Activated T-cell treated with anti-CD3 and anti-CD28 coated beads for 4 hours (primary cell): ENCODE results near the gene SPEM3.
"Not testable (repeated sequence)": the region's sequence is repeated elsewhere in the genome, so short reads cannot be mapped to it uniquely, and the experiment has no call there.

Experiments used
- DNase-seq: peaks from one replicate; pipeline ENCODE4 v3.0.0-alpha.2; 2020

Gene SPEM3

DNA sequence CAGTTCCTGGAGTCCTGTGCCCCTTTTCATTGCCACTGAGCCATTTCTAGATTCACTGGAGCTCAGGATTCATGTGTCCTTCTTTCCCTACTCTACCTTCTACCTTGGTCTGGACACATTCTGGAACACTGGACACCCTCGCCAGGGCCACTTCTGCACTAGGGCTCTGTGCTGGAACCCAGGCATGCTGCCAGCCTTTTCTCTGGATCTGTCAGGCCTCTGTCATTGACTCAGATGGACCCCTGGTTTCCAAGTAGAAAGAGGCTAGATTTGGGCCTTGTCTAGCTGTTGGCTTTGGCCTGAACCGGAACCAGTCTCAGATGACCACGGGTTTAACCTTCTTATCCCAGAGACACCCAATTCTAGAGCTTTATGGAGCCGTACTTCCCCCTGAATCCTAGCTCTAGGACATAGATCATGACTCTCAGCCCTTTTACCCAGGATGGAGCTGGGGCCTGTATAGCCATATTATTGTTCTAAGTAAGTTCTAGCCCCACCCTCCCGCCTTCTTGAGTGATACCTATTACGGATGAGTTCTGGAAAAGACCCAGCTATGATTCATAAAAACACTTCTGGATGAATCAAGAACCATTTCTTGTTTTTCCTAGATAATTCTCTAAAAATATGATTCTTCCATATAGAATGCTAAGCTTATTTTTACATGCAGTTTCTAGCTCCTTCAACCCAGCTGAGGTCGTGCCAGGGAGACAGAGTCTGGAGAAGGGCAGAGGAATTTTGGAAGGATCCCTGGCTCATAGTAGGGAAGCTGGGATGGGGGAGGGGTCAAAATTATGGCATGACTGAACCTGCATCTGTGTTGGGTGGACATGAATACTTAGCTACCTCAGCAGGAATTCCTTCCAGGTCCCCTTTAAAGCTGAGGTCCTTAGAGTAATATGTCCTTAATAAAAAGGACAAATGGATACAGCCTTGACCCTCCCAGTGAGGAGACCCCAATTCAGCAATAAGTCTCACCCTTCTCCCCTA is 15.1 kb downstream of the SPEM3 start:
- no peak for DNase-seq

- no peak for DNase-seq
Observed at GRCh38 chr17:7444682-7445618, 16.3 kb downstream of the SPEM3 start, which contains the start of gene CHRNB1. CHRNB1 (plus strand) TSS chr17:7445061; CDS start chr17:7445128, 67 bp downstream.

- DNase-seq: no peak
Observed at GRCh38 chr17:7445619-7445968, 16.9 kb downstream of the SPEM3 start.

- DNase-seq: no peak
Observed at GRCh38 chr17:7448461-7448860, 19.8 kb downstream of the SPEM3 start.

DNA sequence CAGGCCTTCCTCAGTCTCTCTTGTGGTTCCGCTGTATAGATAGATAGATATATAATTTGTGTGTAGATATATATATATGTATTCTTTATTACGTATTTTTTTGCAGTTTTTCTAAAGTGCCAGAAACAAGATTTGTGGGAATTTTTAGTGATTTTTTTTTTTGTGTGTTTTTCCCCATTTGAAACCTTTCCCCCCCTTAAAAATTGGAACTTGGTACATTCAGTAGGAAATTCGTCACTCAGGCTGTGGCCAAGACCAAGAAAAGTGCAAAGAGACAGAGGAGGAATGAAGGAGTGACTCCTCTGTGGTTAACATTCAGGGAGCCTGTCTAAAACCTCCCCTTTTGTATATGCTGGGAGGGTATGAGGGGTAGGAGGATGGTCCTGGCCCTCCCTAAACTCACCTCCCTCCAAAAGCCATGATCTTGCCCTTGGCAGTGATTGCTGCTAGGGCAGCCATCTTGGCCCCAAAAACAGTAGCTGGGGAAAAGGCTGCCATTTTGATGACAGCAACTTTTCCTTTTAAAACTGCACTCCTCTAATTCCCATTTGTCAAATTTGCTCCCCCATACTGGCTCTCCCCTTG is 31.4 kb downstream of the SPEM3 start:
- no peak for DNase-seq

- no peak for DNase-seq
Observed at GRCh38 chr17:7460850-7461660, 32.4 kb downstream of the SPEM3 start.

DNA sequence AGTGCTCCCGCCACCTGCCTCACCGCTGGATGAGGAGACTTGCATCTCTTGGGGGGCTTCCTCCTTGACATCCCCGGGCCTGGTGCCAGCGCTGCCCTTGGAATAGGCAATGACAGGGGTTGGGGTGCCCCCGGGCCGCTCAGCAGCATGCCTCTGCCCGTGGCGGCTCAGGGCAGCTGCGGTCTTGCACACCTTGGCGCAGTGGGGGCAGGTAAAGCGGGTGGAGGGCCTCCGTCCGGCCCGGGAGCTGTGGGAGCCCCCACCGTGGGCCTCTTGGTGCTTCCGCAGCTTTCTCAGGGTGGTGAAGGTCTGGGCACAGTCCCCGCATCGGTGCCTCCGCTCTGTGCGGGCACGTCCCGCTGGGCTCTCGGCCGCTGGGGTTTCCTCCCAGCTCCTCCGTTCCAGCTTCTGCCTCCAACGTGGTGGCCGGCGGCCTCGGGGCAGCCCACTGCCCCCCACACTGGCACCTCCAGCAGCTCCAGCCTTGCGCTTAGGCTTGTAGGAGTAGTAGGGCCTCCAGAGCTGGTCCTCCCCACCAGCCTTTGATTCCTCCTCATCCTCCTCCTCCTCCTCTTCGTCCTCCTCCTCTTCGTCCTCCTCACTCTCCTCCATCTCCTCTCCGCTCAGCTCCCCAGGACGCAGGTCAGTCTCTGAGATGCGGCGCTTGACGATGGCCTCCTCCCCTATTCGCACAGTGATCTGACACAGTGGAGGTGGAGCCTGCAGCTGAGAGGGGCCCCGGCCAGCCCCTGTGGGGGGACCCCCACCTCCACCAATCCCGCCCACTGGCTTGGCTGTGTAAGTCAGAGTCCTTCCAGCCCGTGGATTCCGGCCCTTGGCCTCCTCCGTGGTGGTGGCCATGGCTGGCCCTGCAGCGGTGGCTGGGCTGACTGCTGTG is 34.1 kb downstream of the SPEM3 start:
- no peak for DNase-seq

GRCh38 chr17:7463372-7463846 is 34.8 kb downstream of the SPEM3 start:
- DNase-seq: no peak

DNA sequence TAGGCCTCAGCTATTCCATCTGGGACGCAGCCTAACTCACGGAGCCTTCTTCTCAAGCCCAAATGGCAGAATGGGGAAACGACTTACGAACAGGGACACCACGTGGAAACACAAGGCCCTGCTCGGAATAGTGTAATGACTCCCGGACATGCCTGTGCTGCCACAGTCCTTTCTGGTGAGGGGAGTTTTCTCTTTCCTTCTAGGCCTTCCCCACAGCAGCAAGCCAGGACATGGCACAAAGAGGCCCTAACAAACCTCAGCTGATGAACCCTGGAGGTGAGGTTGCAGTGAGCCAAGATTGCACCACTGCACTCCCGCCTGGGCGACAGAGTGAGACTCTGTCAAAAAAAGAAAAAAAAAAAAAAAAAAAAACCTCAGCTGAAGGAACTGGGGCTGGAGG is 35.4 kb downstream of the SPEM3 start:
- no peak for DNase-seq

- no peak for DNase-seq
Observed at GRCh38 chr17:7465597-7466275, 37.1 kb downstream of the SPEM3 start.

DNA sequence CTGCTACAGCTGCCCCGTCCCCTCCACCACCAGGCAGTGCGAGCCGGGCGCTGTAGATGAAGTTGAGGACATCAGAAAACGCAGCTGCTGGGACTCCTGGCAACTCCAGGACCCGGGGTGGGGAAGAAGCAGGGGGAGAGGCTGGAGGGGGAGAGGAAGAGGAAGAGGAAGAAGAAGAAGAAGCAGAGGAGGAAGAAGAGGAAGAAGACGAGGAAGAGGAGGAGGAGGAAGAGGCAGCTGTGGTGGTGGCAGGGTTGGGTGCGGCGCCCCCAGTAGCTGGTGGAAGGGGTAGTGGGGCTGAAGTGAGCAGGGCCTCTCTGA is 37.6 kb downstream of the SPEM3 start:
- DNase-seq: no peak

- no peak for DNase-seq
Observed at GRCh38 chr17:7466639-7467341, 38.1 kb downstream of the SPEM3 start.

DNA sequence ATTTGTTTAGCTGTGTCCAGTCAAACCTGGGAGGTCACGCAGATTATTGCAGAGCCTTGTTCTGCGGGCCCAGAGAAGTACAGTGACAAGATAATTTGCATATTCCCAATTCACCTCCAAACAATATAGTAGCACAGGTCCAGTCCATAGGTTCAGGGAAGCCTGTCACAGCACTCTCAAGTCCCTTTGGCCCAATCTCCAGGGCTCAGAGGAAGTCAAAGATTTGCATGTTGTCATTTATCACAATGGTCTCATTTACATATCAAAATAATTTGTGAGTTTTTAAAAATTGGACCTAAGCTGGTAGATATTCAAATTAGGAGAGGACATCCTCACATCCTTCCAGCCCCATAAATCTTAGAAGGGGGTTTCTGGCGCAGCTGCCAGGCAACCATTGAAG is 38.8 kb downstream of the SPEM3 start:
- no peak for DNase-seq

- DNase-seq: no peak
Observed at GRCh38 chr17:7468290-7468689, 39.6 kb downstream of the SPEM3 start.

DNA sequence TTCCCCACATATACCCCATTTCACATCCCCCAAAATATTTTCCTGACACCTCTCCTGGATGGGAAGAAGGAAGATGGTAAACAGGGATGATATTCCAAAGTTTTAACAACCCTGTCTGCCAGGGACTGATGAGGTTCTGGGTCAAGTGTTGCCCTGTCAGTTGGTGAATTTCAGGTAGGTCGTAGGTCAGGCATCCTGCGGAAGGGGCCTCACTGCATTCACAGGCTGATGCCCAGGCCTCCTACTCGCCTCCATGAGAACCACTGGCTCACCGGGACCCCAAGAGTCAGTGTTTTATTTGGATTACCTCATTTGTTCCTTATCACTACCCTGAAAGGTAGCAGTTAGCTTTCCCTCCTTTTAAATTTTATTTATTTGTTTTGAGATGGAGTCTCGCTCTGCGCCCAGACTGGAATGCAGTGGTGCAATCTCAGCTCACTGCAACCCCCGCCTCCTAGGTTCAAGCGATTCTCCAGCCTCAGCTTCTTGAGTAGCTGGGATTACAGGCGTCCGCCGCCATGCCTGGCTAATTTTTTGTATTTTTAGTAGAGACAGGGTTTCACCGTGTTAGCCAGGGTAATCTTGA is 40.2 kb downstream of the SPEM3 start:
- DNase-seq: no peak

DNA sequence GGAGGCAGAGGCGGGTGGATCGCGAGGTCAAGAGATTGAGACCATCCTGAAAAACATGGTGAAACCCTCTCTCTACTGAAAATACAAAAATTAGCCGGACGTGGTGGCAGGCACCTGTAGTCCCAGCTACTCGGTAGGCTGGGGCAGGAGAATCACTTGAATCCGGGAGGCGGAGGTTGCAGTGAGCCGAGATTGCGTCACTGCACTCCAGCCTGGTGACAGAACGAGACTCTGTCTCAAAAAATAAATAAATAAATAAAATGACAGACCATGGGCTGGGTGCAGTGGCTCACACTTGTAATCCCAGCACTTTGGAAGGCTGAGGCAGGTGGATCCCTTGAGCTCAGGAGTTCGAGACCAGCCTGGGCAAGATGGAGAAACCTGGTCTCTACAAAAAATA is 41.2 kb downstream of the SPEM3 start:
- DNase-seq: not testable (repeated sequence)

DNA sequence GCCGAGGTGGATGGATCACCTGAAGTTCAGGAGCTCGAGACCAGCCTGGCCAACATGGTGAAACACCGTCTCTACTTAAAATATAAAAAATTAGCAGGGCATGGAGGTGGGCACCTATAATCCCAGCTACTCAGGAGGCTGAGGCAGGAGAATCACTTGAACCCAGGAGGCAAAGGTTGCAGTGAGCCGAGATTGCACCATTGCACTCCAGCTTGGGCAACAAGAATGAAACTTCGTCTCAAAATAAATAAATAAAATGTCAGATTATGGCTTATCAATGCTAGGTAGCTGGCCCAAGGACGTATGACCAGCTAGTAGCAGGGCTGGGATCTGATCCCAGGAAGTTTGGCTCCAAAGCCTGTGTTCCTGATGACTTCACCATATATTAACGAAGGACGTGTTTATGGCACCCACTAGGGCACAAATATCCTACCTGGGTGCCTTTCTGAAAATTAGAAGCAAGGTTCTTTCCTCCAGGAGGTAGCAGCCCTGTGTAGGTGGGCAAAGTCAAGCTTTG is 41.9 kb downstream of the SPEM3 start:
- not testable (repeated sequence) for DNase-seq

GRCh38 chr17:7471729-7472128 is 43.1 kb downstream of the SPEM3 start:
- no peak for DNase-seq

DNA sequence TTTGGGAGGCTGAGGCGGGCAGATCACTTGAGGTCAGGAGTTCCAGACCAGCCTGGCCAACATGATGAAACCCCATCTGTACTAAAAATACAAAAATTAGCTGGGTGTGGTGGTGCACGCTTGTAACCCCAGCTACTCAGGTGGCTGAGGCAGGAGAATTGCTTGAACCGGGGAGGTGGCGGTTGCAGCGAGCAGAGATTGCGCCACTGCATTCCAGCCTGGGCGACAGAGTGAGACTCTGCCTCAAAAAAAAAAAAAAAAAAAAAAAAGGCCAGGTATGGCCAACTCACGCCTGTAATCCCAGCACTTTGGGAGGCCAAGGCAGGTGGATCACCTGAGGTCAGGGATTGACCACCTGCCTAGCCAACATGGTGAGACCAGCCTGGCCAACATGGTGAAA is 46.1 kb downstream of the SPEM3 start:
- DNase-seq: not testable (repeated sequence)
